ENCODE measurements around the gene LSAMP. TPM values are rescaled to one million over a fixed set of nuclear protein-coding genes. Genes with fewer than 3 reads are reported as not detected.

LSAMP gene
- total and polyA plus RNA-seq, 9 of the 15 experiments (the other 6 are each of a cell fraction or from before 2014, with no cell fraction given): 0.09 to 0.11 TPM; not detected in 7

DNA sequence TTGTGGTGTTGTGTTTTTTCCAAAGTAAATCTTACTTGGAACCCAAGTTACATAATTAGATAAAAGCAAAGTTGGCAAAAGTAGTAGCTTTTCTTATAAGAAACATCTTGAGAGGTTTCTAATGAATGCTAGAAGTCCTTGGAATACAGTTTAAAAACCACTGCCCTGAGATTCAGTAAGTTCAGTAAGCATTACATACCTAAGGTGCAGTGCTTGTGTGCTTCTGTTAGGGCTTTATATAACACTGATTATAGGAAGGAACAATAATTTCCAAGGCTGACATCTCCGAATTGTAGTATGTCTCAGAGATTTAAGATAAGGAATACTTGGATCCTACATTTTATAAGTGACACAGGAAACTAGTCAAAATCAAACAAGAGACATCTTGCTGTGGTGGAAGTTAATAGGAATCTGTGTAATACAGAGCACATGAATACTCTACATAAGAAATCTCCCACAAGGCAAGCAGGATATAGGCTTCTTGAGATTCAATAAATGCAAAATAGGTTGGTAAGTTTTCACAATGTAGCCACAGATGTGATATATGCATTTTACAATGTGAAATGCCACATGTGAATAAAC is 268.2 kb downstream of the LSAMP start (continued):
- TF ChIP-seq, protein P1, sequence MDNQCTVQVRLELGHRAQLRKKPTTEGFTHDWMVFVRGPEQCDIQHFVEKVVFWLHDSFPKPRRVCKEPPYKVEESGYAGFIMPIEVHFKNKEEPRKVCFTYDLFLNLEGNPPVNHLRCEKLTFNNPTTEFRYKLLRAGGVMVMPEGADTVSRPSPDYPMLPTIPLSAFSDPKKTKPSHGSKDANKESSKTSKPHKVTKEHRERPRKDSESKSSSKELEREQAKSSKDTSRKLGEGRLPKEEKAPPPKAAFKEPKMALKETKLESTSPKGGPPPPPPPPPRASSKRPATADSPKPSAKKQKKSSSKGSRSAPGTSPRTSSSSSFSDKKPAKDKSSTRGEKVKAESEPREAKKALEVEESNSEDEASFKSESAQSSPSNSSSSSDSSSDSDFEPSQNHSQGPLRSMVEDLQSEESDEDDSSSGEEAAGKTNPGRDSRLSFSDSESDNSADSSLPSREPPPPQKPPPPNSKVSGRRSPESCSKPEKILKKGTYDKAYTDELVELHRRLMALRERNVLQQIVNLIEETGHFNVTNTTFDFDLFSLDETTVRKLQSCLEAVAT (IDR thresholded peaks at IDR 0.05): no peak
- TF ChIP-seq TEAD4 (IDR thresholded peaks at IDR 0.05; ENCODE audit: low read length): no peak
- no peak for TF ChIP-seq TEAD4 (CRISPR knock-in tag; IDR thresholded peaks at IDR 0.05; ENCODE audit: borderline replicate concordance)
- no peak for TF ChIP-seq NCOA4 (IDR thresholded peaks at IDR 0.05; ENCODE audit: partially characterized antibody)
- TF ChIP-seq PRMT5 (CRISPR knock-in tag; IDR thresholded peaks at IDR 0.05): no peak
- no peak for TF ChIP-seq HMG20B (CRISPR knock-in tag; IDR thresholded peaks at IDR 0.05)
- no peak for TF ChIP-seq ZNF561 (CRISPR knock-in tag; conservative IDR thresholded peaks at IDR 0.05)
- TF ChIP-seq TAF15 (IDR thresholded peaks at IDR 0.05; ENCODE audit: low read depth, low read length): no peak
- TF ChIP-seq CBX2 (IDR thresholded peaks at IDR 0.05; ENCODE audit: insufficient read depth, low read length, poor library complexity, severe bottlenecking): no peak

DNA sequence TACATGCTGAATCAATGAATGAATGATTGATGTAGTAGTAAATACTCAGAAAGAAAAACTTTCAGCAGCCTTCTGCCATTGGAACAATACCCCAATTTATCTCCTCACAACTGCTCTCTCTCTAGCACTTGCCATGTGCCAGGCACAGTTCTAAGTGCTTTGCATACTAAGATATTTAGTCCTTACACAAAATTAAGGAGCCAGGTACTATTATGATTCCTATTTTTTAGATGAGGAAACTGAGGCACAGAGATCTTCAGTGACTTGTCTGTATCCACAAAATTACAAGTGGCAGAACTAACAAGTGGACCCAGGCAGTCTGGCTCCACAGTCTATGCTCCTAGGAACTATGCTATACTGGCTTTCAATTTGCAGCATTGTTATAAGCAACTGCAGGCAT is 279.2 kb downstream of the LSAMP start:
- Histone ChIP-seq H3K9me3 (replicated peaks; ENCODE audit: control insufficient read depth, insufficient read depth, low read depth, low read length) (no peaks in the 10 kb centered on the region), H3K9ac (ENCODE audit: insufficient read depth in 1 of 2, low read depth in 2 of 2, low read length in 2 of 2) (no peak overlapping the region), H3K27ac (ENCODE audit: extremely low read depth, low read depth, low read length) (no peak overlapping the region), H3K4me1 (replicated peaks in 1 of 2; ENCODE audit: control insufficient read depth in 2 of 2, insufficient read depth in 2 of 2, low read length in 2 of 2) (no peaks in the 10 kb centered on the region), H3K4me3 (no peak overlapping the region), H4K20me1 (replicated peaks; ENCODE audit: control insufficient read depth, insufficient read depth, low read length) (no peaks in the 10 kb centered on the region), H3K4me2 (ENCODE audit: insufficient read depth, low read length) (no peak overlapping the region), H3K79me2 (ENCODE audit: control insufficient read depth, insufficient read depth, low read length) (no peaks in the 10 kb centered on the region), H3K9me1 (ENCODE audit: control insufficient read depth, insufficient read depth, low read length) (no peaks in the 10 kb centered on the region), H3K36me3 (ENCODE audit: control insufficient read depth, insufficient read depth, low read length) (no peaks in the 10 kb centered on the region), H3K27me3 (ENCODE audit: control insufficient read depth in 2 of 2, insufficient read depth in 2 of 2, low read length in 2 of 2) (no peaks in the 10 kb centered on the region), H2AFZ (ENCODE audit: low read depth, low read length) (no peak overlapping the region)
- ChIA-PET POLR2A (no interaction called here), CTCF (ENCODE audit: low intra/inter-chr PET ratio) (no interaction called here)
- DNase-seq (ENCODE audit: extremely low read depth in 1 of 4, low spot score in 3 of 4) (no peak), ATAC-seq (no peak), FAIRE-seq (no peak)
- in situ Hi-C loops (cut with MboI): no loop called here
- intact Hi-C loops (cut with micrococcal nuclease): no loop called here
- BruUV-seq (replicated peaks): no TSS peak
- TF ChIP-seq ESRRB (CRISPR knock-in tag; IDR thresholded peaks at IDR 0.05; ENCODE audit: borderline replicate concordance) (no peak), XRCC4 (IDR thresholded peaks at IDR 0.05; ENCODE audit: extremely low read depth, insufficient read depth, insufficient read length) (no peak), SREBF2 (CRISPR knock-in tag; IDR thresholded peaks at IDR 0.05) (no peak)
- TF ChIP-seq, protein P2, sequence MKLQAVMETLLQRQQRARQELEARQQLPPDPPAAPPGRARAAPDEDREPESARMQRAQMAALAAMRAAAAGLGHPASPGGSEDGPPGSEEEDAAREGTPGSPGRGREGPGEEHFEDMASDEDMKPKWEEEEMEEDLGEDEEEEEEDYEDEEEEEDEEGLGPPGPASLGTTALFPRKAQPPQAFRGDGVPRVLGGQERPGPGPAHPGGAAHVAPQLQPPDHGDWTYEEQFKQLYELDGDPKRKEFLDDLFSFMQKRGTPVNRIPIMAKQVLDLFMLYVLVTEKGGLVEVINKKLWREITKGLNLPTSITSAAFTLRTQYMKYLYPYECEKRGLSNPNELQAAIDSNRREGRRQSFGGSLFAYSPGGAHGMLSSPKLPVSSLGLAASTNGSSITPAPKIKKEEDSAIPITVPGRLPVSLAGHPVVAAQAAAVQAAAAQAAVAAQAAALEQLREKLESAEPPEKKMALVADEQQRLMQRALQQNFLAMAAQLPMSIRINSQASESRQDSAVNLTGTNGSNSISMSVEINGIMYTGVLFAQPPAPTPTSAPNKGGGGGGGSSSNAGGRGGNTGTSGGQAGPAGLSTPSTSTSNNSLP (IDR thresholded peaks at IDR 0.05; ENCODE audit: borderline replicate concordance, low read depth, low read length): no peak
- TF ChIP-seq, protein P3, sequence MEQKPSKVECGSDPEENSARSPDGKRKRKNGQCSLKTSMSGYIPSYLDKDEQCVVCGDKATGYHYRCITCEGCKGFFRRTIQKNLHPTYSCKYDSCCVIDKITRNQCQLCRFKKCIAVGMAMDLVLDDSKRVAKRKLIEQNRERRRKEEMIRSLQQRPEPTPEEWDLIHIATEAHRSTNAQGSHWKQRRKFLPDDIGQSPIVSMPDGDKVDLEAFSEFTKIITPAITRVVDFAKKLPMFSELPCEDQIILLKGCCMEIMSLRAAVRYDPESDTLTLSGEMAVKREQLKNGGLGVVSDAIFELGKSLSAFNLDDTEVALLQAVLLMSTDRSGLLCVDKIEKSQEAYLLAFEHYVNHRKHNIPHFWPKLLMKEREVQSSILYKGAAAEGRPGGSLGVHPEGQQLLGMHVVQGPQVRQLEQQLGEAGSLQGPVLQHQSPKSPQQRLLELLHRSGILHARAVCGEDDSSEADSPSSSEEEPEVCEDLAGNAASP (IDR thresholded peaks at IDR 0.05): no peak
- TF ChIP-seq, protein P4, sequence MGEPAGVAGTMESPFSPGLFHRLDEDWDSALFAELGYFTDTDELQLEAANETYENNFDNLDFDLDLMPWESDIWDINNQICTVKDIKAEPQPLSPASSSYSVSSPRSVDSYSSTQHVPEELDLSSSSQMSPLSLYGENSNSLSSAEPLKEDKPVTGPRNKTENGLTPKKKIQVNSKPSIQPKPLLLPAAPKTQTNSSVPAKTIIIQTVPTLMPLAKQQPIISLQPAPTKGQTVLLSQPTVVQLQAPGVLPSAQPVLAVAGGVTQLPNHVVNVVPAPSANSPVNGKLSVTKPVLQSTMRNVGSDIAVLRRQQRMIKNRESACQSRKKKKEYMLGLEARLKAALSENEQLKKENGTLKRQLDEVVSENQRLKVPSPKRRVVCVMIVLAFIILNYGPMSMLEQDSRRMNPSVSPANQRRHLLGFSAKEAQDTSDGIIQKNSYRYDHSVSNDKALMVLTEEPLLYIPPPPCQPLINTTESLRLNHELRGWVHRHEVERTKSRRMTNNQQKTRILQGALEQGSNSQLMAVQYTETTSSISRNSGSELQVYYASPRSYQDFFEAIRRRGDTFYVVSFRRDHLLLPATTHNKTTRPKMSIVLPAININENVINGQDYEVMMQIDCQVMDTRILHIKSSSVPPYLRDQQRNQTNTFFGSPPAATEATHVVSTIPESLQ (CRISPR knock-in tag; IDR thresholded peaks at IDR 0.05): no peak
